Measurements from ENCODE around the gene SLX4.
"Not testable (repeated sequence)": the region's sequence is repeated elsewhere in the genome, so short reads cannot be mapped to it uniquely, and the experiment has no call there.

Gene SLX4

GRCh38 chr16:3641801-3642396 is 30.5 kb upstream of the SLX4 start:
- DNase-seq (ENCODE audit: low read depth in 2 of 2, low spot score in 1 of 2), result no peak

- DNase-seq (ENCODE audit: low read depth in 2 of 2, low spot score in 1 of 2), result no peak
Measured at GRCh38 chr16:3640632-3641501, 29.5 kb upstream of the SLX4 start.

GRCh38 chr16:3640207-3640606 is 28.8 kb upstream of the SLX4 start:
- DNase-seq (ENCODE audit: low read depth in 2 of 2, low spot score in 1 of 2), result no peak

GRCh38 chr16:3638916-3639644 is 27.7 kb upstream of the SLX4 start:
- DNase-seq (ENCODE audit: low read depth in 2 of 2, low spot score in 1 of 2), result no peak

GRCh38 chr16:3637371-3637923 is 26.0 kb upstream of the SLX4 start:
- no peak for DNase-seq (ENCODE audit: low read depth in 2 of 2, low spot score in 1 of 2)

DNA sequence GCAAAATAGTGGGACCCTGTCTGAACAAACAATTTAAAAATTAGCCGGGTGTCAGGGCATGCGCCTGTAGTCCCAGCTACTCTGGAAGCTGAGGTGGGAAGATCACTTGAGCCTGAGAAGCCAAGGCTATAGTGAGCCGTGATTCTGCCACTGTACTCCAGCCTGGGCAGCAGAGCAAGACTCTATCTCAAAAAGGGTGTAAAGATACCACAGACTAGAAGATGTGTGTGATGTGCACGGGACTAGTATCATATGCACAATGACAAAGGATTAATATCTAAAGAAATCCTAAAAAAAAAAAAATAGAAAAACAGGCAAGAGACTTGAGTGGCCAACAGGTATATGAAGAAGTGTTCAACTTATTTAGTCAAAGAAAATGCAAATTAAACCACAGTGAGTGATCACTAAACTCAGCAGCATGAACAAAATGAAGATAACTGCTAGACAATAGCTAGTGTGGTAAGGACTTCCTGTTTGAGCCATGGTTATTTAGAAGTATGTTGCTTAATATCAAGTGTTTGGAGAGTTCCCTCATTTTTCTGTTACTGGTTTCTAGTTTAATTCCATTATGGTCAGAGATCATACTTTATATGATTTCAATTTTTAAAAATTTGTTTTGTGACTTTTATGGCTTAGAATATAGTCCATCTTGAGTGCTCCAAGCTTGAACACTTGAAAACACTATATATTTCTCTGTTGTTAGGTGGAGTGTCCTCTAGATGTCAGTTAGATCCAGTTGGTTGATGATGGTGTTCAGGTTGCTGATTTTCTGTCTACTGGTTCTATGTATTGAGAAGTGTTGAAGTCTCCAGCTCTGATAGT is 14.7 kb upstream of the SLX4 start:
- DNase-seq (ENCODE audit: low read depth in 2 of 2, low spot score in 1 of 2), result no peak

- no peak for DNase-seq (ENCODE audit: low read depth in 2 of 2, low spot score in 1 of 2)
Measured at GRCh38 chr16:3625331-3625730, 13.9 kb upstream of the SLX4 start.

DNA sequence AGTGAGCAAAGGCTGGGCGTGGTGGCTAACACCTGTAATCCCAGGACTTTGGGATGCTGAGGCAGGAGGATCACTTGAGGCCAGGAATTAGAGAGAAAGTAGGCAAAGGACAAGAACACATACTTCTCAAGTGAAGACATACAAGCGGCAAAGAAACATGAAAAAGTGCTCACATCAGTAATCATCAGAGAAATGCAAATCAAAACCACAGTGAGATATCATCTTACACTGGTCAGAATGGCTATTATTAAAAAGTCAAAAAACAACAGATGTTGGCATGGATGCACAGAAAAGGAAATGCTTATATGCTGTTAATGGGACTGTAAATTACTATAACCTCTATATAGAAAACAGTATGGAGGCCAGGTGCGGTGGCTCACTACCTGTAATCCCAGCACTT is 12.2 kb upstream of the SLX4 start:
- no peak for DNase-seq (ENCODE audit: low read depth in 2 of 2, low spot score in 1 of 2)

GRCh38 chr16:3618769-3619141 is 7.3 kb upstream of the SLX4 start:
- DNase-seq (ENCODE audit: low read depth in 2 of 2, low spot score in 1 of 2), result no peak

DNA sequence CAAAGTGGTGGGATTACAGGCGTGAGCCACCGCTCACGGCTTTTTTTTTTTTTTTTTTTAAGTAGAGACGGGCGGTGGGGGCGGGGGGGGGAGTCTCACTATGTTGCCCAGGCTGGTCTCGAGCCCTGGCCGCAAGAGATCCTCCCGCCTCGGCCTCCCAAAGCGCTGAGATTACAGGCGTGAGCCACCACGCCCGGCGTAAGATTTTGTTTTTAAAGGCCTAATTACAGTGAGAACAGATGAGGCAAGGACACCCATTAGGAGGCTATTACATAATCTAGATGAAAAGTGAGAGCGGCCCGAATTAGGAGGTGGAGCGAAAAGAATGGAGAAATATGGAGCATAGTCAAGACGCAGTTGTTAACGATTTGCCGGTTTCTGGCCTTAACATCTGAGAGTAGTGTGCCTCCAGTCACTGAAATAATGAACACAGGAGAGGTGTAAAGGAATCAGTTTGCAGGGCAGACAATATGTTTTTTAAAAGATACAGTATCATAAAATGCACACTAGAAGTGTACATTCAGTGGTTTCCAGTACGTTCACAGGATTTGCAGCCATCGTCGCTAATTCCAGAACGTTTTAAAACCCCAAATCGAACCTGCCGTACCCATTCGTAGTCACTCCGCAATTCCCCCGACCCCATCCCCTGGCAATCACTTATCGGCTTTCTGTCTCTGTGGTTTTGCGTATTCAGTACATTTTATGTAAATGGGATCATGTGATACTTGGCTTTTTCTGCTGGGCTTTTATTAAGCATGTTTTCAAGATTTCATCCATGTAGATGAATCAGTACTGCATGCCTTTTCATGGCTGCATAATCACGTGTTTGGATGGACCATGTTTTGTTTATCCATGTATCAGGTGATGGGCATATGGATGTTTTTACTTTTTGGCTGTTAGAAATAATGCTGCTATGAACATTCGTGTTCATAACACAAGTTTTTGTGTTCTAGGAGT is 1.4 kb upstream of the SLX4 start:
- DNase-seq (ENCODE audit: low read depth in 2 of 2, low spot score in 1 of 2), result no peak

DNA sequence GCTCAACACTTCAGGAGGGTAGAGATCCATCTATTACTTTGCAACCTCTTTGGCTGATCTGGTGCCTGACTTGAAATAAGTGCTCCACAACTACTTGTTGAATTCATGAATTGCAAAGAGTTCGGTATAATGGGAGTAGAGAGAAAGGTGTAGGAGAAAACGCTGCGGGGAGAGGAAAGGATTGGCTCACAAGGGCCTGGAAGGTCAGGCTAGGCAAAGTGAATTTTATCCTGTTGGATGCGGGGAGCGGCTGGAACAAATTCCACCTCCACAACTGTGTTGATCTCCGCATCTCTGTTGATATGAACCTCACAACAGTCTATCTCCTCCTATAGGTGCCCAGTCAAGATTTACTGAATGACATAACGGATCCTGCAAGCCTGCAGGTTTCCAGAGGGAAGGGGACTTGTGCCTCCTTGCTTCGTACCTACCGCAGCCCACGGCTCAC is 684 bp downstream of the SLX4 start:
- no peak for DNase-seq (ENCODE audit: low read depth in 2 of 2, low spot score in 1 of 2)

DNA sequence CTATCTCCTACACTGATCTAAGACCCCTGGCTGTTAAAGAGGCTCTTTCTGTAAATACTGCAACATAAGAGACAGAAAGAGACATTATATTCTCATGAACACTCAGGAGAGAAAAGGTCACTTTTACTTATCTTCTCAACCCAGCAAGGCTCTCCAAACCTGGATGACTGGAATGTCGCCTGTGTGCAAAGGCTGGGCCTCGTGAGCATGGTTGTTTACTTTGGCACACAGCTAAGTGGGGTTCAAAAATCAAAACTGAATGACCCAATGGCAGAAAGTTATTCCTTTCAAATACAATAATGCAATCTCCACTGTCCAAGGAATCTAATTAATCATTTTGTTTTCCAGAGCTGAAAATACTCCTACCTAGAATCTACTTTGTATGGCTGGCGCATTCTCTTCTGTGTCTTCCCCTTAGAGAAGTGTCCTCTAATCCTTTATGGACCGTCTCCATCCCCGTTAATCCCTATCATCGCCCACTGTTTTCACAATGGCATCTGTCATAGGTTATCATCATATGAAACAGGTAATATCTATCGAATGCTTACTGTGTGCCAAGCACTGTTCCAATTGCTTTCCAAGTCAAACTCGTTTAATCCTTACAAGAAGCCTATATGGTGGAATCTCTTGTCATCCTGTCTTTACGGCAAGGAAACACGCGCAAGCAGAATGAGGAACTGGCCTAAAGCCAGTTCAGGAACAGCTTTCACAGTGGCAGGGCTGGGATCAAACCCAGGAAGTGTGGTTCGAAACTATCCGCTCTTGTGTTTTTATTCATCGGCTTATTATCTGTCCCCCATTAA is 1.3 kb downstream of the SLX4 start:
- no peak for DNase-seq (ENCODE audit: low read depth in 2 of 2, low spot score in 1 of 2)

DNA sequence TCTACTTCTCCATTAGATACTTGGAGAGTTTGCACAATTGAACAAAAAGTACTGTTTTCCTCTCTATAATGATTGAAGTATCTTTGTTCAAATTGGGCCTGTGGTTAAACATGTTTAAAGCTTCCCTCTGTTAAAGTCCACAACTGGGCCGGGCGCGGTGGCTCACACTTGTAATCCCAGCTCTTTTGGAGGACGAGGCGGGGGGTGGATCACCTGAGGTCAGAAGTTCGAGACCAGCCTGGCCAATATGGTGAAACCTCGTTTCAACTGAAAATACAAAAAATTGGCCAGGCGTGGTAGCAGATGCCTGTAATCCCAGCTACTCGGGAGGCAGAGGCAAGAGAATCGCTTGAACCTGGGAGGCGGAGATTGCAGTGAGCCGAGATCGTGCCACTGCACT is 2.4 kb downstream of the SLX4 start:
- DNase-seq (ENCODE audit: low read depth in 2 of 2, low spot score in 1 of 2), result not testable (repeated sequence)

DNA sequence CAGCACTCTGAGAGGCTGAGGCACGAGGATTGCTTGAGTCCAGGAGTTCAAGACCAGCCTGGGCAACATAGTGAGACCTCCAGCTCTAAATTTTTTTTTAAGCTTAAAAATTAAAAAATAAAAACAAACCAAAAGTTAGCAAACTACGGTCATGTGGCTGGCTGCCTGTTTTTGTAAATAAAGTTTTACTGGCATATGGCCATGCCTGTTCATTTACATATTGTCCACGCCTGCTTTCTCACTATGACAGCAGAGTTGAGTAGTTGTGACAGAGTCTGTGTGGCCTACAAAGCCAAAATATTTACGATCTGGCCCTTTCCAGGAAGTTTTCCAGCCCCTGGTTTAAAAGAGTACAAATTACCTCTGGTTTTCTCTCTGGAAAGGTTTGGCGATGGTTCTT is 3.3 kb downstream of the SLX4 start:
- no peak for DNase-seq (ENCODE audit: low read depth in 2 of 2, low spot score in 1 of 2)

GRCh38 chr16:3607634-3608033 is 3.8 kb downstream of the SLX4 start:
- no peak for DNase-seq (ENCODE audit: low read depth in 2 of 2, low spot score in 1 of 2)

DNA sequence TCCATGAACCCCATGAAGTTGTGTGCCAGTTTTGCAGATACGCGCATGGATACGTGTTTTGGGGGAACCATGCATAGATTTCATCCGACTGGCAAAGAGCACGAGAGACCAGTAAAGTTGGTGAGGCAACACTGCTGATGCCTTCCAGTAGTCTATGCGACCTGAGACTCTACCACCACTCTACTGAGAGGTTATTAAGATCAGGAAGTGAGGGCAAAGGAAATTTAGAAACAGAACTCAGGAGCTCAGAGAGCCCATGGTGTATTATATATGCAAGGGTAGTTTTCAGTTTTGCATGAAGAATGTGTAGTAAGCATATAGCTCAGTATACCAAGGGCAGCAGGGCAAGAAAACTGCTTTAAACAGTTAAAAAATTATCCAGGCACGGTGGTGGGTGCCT is 4.2 kb downstream of the SLX4 start:
- DNase-seq (ENCODE audit: low read depth in 2 of 2, low spot score in 1 of 2), result no peak

DNA sequence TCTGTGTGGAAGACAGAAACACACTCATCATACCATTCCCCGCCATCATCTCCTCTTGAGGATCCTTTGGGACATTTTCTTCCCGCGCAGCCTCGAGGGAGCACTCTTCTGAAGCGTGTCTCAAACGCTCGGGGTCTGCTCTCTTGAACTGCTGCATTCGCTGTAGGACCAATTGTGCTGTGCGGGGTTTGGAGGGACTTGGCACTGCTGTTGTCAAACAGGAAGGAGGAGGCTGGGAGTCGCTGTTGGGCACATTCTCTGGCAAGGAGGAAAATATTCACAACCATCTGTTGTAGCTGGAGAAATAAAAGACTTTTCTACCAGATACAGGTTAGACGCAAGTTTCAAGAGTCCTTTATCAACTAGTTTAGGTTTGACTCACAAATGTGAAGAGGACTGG is 5.0 kb downstream of the SLX4 start:
- DNase-seq (ENCODE audit: low read depth in 2 of 2, low spot score in 1 of 2), result no peak

GRCh38 chr16:3602320-3602653 is 9.1 kb downstream of the SLX4 start:
- DNase-seq (ENCODE audit: low read depth in 2 of 2, low spot score in 1 of 2), result no peak

Data from stimulated activated CD8-positive, alpha-beta memory T cell treated with anti-CD3 and anti-CD28 coated beads, Interleukin-4, amount 100 ng/mL, for 4 hours (primary cell).